Bronchus fibroblast of lung (primary cell): Measurements from ENCODE around the gene SLC25A13. TPM values are rescaled to one million over a fixed set of nuclear protein-coding genes. Genes with fewer than 3 reads are reported as not detected.

Experiments
- total RNA-seq: library from RNA; depleted of rRNA; stranded (reverse); fragments of >200 nt; gene quantifications from 2 replicates; pipeline ENCODE4 v1.2.3, GENCODE V29; 2015

Gene SLC25A13, protein sequence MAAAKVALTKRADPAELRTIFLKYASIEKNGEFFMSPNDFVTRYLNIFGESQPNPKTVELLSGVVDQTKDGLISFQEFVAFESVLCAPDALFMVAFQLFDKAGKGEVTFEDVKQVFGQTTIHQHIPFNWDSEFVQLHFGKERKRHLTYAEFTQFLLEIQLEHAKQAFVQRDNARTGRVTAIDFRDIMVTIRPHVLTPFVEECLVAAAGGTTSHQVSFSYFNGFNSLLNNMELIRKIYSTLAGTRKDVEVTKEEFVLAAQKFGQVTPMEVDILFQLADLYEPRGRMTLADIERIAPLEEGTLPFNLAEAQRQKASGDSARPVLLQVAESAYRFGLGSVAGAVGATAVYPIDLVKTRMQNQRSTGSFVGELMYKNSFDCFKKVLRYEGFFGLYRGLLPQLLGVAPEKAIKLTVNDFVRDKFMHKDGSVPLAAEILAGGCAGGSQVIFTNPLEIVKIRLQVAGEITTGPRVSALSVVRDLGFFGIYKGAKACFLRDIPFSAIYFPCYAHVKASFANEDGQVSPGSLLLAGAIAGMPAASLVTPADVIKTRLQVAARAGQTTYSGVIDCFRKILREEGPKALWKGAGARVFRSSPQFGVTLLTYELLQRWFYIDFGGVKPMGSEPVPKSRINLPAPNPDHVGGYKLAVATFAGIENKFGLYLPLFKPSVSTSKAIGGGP
- 11.9 and 14.0 TPM in 2 replicates for total RNA-seq

DNA sequence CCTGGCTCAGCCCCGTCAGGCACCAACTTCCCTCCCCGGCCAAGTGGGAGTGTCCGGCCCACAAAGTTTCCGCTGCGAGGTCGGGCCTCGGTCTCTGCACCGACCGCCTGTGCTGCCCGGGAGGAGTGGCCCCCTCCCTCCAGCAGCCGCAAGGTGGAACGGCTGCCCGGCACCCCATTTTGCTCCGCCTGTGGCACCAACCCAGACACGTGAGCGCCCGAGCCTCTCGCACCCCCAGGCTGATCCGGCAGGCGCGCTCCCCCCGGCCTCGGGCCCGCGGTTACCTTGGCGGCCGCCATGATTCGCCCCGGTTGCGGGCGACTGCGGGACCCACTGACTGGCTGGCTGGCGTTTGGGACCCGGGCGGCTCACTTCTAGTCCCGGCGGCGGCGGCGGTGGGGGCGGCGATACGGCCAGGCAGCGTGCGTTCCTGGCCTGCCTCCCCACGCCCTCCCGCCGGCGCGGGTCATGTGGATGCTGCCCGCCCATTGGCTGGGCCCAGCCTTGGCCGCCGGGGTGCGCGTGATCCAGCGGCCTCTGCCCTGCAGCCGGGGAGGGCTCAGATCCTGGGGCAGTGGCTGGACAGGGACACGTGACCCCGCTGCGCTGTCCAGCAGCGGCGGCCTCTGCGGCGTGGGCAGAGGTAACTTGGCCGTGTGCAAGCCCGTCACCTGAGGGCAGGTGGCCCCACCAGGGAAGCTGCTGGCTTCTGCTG, at the start of gene SLC25A13:
Gene SLC25A13 (minus strand): TSS at position 441 of the 715 bp plus-strand sequence. CDS start 142 bp downstream, at position 299.

